Effector CD8-positive, alpha-beta T cell (primary cell): Measurements from ENCODE around the gene DLGAP3.

Source experiments
- DNase-seq: peaks from one replicate; lab custom pipeline; 2025; lab: John Stamatoyannopoulos, UW

The DLGAP3 gene

GRCh38 chr1:34929853-34930701 lies 627 bp upstream of the DLGAP3 start:
- no peak for DNase-seq

GRCh38 chr1:34928699-34929496 lies 552 bp downstream of the DLGAP3 start:
- DNase-seq = no peak

- no peak for DNase-seq
Measured at GRCh38 chr1:34928066-34928696, 1.3 kb downstream of the DLGAP3 start.

DNA sequence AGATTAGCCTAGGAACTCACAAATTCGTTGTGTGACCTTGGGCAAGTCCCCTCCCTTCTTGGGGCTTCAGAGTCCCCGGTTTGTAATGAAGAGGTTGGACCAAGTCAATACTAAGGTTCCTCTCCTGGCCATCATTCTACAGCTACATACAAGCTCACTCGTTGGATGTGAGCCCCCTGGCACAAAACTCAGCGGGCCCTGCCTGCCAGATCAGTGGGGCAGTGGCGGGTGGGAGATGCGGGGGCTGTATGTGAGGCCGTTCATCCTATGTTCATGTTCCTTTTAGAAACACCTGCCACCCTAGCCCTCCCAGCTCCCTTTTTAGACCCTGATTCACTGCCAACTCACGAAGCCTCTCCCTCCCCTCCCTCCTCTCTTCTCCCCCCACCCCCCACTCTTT lies 2.1 kb downstream of the DLGAP3 start:
- DNase-seq = no peak

GRCh38 chr1:34926894-34927293 lies 2.6 kb downstream of the DLGAP3 start:
- DNase-seq = no peak

GRCh38 chr1:34926156-34926555 lies 3.3 kb downstream of the DLGAP3 start:
- DNase-seq = no peak

DNA sequence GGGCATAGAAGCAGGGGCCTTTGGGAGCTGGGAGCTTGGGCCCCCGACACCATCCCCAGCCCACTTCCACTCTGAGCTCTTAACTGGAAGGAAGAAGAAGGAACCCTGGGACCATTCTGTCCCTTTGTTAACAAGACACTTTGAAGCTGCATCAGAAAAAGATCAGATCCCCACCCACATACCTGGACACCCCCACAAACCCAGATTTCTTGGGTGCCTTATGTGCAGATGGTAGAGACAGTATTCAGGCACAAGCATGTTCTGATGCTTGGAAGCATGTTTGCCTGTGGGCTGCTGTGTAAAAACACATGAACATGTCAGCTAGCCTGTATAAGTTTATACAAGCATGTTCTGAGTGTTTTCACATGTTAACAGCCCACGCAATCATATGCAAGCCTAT lies 3.7 kb downstream of the DLGAP3 start:
- no peak for DNase-seq

DNA sequence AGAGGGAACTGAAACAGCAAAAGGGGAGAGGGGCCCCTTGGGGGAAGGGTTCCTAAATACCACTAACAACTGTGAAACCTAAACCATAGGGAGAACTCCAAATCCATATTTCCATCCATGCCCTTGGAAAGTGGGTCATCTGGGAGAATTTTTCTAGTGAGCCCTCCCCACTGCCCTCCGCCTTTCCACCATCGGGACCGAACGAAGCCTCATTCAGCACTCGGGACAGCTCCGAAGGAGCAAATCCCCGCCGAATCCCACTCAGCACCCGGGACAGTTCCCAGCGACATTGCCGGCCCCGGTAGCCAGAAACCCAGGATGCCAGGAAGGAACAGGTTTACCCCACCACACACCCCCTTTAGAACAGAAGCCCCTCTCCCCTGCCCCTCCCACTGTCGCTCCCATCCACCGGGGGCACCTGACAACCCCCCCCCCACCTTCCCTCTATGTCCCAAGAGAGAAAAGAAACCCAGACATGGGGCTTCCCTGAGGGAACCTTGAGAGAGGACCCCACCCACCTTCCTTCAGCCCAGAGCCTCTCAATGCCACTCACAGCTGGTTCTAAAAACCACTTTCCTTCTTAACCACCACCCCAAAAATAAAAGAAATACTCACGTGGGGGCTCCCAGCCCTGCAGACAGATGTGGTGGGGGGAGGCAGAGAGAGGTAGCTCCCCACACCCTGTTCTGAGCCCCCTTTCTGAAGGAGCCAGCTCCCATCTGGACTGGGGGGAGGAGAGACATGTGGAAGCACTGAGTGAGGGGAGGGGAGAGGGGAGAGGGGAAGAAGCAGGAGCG lies 4.5 kb downstream of the DLGAP3 start:
- DNase-seq = peak; percentile 23

- DNase-seq = no peak
Measured at GRCh38 chr1:34923490-34923889, 6.0 kb downstream of the DLGAP3 start.

DNA sequence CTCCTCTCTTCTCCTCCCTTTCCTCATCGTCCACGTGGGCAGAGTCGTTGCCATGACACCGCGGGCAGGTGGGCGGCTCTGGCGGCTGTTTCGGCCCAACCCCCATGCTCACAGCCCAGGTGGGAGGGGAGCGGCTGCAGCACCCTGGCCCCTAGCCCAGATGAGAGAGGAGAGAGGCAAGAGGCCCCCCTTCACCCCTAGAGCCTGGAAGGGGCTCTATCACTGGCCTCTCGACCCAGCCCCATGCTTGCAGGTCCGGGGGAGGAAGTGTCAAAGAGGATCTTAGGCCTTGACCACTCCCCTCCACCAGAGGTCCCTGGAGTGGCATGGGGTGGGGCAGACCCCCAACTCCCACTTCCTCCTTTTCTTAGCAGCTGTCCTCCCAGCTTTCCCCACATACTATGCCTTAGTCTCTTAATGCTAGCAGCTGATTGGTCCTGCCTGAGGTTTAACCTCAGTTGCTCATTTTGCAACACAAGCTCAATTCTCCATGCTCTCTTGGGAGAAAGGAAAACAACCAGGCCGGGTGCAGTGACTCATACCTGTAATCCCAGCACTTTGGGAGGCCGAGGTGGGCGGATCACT lies 10.4 kb downstream of the DLGAP3 start:
- DNase-seq = no peak

DNA sequence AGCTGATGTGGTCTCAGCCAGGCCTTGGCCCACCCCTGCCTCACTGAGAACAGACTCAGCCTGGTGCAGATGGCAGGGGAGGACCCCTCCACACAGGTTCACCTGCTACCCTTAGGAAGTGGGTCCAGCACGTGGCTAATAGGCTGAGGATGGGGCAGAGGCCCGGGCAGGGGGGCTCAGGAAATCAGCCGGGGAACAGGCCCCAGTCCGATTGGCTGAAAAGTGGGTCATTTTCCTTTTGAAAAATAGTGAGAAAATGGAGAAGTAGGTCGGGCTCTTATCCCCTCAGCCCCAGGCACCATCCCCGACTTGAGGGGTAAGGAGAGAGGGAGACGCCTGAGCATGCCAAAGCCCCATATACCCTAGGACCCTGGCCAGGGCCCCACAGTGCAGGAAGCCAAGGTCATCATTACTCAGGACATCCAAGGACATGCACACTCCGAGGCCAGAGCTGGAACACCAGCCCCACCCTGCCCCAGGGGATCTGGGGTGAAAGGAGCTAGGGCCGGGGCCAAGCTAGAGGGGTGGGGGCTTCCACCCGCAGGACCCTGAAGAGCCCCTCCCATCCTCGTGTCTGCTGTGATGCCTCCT lies 11.0 kb downstream of the DLGAP3 start:
- DNase-seq = no peak

DNA sequence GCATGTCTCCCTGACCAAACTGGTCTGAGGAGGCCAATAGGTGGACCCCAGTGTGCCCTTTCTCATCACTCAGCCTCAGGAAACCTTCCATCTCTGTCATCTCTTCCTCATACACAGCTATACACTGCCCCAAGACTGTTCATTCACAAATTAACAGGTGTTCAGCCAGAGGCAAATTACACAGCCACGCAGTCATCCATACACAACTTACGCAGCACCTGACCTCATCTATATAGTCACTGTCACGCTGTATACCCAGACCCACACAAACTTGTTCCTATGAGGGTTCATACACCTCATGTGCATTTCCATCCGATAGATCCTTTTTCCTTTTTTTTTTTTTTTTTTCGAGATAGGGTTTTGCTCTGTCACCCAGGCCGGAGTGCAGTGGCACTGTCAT lies 12.4 kb downstream of the DLGAP3 start:
- no peak for DNase-seq

GRCh38 chr1:34916104-34916503 lies 13.3 kb downstream of the DLGAP3 start:
- no peak for DNase-seq

DNA sequence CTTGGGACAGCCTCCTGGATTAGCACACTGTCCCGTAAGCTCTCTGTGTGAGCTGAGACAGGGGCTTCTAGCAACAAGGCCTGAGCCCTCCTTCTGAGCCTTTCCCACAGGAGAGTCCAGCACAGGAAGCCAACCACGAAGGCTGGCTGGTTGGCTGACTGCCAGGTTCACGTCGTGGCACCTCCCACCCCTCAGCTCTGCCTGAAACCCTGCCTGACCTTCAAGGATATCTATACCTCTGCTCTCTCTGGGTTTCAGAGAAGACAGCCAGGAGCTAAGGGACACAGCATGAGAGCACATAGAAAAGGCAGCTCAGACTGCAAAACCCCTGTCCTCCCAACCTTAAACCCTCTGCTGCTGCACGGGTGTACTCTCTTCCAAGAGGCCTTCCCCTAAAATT lies 13.9 kb downstream of the DLGAP3 start:
- no peak for DNase-seq

GRCh38 chr1:34914958-34915357 lies 14.5 kb downstream of the DLGAP3 start:
- DNase-seq = no peak

DNA sequence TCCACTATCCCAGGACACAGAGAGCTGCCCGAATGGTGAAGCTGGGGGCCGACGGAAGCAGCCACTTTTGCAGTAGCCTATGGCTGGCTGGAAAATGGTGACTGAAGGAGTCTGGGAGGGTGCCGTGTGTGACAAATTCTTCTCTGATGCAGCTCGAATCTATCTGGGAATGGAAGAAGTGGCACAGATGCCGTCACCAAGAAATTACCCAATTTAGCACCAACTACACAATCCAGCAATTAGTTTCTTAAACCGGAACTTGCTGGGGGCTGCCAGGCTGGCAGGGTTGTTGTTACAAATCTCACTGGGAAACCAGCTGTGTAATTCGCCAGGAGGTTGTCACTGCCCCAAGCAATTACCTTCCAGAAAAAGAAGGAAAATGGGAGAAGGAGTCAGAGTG lies 18.0 kb downstream of the DLGAP3 start:
- no peak for DNase-seq

- no peak for DNase-seq
Measured at GRCh38 chr1:34910425-34910824, 19.0 kb downstream of the DLGAP3 start.

- DNase-seq = no peak
Measured at GRCh38 chr1:34908369-34908768, 21.1 kb downstream of the DLGAP3 start.

GRCh38 chr1:34907487-34908090 lies 21.9 kb downstream of the DLGAP3 start:
- DNase-seq = no peak

DNA sequence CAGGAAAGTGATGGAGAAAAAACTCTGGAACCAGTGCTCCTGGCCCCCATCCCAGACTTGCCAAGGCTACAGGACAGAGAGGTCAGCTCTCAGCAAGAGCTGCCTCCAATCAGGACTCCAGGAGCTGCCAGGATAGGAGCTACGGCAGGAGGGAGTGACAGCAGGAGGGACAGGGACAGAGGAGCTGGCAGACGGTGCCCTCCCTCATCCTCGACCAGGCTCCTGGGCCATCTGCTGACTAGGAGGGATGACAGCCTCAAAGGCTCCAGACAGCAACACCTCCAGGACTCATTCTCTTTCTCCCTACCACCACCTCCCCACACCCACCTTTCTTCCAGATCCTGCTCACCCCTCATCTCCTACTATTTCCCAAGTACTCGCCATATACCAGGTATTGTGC lies 22.7 kb downstream of the DLGAP3 start:
- no peak for DNase-seq

DNA sequence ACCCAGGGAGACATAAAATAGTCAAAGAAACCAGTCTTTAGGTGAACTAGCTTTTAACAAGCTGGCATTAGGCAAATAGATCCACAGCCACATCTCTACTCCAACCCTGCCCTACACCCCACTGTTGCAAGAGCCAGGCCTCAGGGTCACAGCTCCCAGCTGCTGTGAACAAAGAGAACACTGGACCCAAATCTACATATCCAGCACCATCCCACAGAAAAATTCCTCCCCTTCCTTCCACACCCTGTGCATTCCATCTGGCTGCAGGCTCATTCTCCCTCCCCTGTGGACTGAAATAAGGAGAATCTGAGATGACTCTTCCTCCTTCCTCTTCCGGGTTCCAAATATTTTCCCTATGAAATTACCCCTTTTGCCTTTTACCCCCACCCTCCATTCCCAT lies 23.2 kb downstream of the DLGAP3 start:
- DNase-seq = no peak
